KMS-11 (cell line): ENCODE results near the gene SECISBP2.

Experiments
- H2AFZ ChIP-seq: fragments of 200-600 bp; sonication (generic); 2 replicates; pipeline ENCODE4 v1.6.1; 2016; ENCODE audit warnings: antibody characterized with exemption, mixed run types, low read depth
- H3K27ac ChIP-seq: fragments of 200-600 bp; sonication (generic); 2 replicates; pipeline ENCODE4 v1.6.1; 2016; ENCODE audit warnings: mild to moderate bottlenecking, mixed run types
- H3K27me3 ChIP-seq: fragments of 200-600 bp; sonication (generic); 2 replicates; pipeline ENCODE4 v1.6.1; 2017; ENCODE audit warnings: mild to moderate bottlenecking, low read depth, mixed run types, moderate library complexity; ENCODE audit not compliant: insufficient read depth
- H3K36me3 ChIP-seq: fragments of 200-600 bp; sonication (generic); 2 replicates; pipeline ENCODE4 v1.6.1; 2017; ENCODE audit warnings: mild to moderate bottlenecking, mixed run types; ENCODE audit not compliant: insufficient read depth
- H3K4me1 ChIP-seq: fragments of 200-600 bp; sonication (generic); 2 replicates; pipeline ENCODE4 v1.6.1; 2016; ENCODE audit warnings: mild to moderate bottlenecking, low read depth, mixed run types; ENCODE audit not compliant: poor library complexity, severe bottlenecking
- H3K4me2 ChIP-seq: fragments of 200-600 bp; sonication (generic); 2 replicates; pipeline ENCODE4 v1.7.0; 2016; ENCODE audit warnings: mild to moderate bottlenecking, mixed run types
- H3K4me3 ChIP-seq: fragments of 200-600 bp; sonication (generic); IDR thresholded peaks from 2 replicates; pipeline ENCODE4 v1.6.1; 2017; ENCODE audit warnings: low read depth, low read length, mixed read lengths; ENCODE audit not compliant: insufficient read depth
- H3K79me2 ChIP-seq: fragments of 200-600 bp; sonication (generic); 2 replicates; pipeline ENCODE4 v1.6.1; 2016; ENCODE audit warnings: low read depth, mixed run types; ENCODE audit not compliant: insufficient read depth
- H3K9ac ChIP-seq: fragments of 200-600 bp; sonication (generic); 2 replicates; pipeline ENCODE4 v1.6.1; 2016; ENCODE audit warnings: mild to moderate bottlenecking, mixed run types
- H4K20me1 ChIP-seq: fragments of 200-600 bp; sonication (generic); 2 replicates; pipeline ENCODE4 v1.6.1; 2016; ENCODE audit warnings: mild to moderate bottlenecking, mixed run types; ENCODE audit not compliant: insufficient read depth
- TF ChIP-seq, protein P1 (sequence below): fragments of 200-600 bp; sonication (generic); conservative IDR thresholded peaks from 2 replicates; pipeline ENCODE4 v1.6.1; 2017; ENCODE audit warnings: low read depth, mild to moderate bottlenecking, antibody characterized with exemption, low read length, moderate library complexity, mixed read lengths

The SECISBP2 gene

DNA sequence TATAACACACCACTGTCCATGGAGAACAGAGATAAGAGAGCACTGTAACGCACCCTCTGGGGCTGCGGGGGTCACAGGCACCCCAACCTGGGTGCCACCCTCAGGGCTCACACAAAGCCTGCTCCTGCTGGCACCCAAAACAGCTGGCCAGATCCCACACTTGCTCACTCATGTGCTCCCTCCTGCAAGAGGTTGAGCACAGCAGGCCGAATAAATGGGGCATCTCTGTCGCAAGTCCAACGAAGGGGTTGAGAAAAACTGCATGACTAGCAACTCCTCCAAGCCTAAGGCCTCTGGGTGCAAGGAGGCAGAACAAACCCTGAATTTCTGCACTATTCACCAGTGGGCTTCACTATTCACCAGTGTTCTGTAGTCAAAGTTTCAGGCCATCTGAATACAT lies 80.3 kb downstream of the SECISBP2 start:
- TF ChIP-seq, protein P1, sequence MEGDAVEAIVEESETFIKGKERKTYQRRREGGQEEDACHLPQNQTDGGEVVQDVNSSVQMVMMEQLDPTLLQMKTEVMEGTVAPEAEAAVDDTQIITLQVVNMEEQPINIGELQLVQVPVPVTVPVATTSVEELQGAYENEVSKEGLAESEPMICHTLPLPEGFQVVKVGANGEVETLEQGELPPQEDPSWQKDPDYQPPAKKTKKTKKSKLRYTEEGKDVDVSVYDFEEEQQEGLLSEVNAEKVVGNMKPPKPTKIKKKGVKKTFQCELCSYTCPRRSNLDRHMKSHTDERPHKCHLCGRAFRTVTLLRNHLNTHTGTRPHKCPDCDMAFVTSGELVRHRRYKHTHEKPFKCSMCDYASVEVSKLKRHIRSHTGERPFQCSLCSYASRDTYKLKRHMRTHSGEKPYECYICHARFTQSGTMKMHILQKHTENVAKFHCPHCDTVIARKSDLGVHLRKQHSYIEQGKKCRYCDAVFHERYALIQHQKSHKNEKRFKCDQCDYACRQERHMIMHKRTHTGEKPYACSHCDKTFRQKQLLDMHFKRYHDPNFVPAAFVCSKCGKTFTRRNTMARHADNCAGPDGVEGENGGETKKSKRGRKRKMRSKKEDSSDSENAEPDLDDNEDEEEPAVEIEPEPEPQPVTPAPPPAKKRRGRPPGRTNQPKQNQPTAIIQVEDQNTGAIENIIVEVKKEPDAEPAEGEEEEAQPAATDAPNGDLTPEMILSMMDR = no peak
- Histone ChIP-seq H2AFZ (no peak overlapping the region), H3K79me2 (peaks cover 4% of the 10 kb centered on the region; the same call in 1 of the 2 replicates), H3K27ac (no peak overlapping the region), H3K36me3 (peaks cover 8% of the 10 kb centered on the region; the same call in 1 of the 2 replicates), H3K9ac (no peak overlapping the region), H3K4me3 (no peak overlapping the region), H3K27me3 (no peaks in the 10 kb centered on the region), H3K4me2 (no peak overlapping the region), H4K20me1 (no peaks in the 10 kb centered on the region), H3K4me1 (no peaks in the 10 kb centered on the region)

DNA sequence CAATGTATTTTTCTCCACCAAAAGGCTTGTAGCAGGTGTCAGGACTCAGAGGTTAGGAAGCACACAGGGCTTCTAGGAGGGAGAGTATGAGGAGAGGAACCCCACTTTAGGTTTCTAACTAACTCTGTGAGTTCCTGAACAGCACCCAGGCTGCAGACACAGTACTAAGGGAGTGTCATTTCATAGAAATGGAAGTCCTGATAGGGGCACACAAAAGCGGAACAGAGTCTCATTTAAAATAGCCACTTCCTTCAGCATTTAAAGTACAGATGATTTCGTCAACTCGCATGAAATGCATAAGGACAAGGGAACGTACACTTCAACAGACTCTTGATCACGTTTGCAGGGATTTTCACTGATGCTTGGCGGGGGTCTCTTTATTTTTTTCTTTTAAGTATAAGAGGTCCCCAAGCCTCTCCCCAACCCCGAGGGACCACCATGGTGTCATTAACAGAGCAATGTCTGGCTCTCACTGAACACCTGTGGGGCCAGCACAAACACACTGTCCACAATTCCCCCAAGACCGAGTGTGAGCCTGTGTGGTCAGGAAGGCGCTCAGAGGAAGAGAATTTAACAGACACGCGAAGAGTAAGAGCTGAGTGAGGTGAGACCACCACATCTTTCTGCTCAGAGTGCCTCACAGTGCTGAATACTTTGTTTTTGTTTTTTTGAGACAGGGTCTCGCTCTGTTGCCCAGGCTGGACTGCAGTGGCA lies 82.3 kb downstream of the SECISBP2 start:
- Histone ChIP-seq H2AFZ (no peak overlapping the region), H3K4me3 (no peak overlapping the region), H3K4me1 (no peaks in the 10 kb centered on the region), H3K27ac (no peak overlapping the region), H3K9ac (no peak overlapping the region), H3K4me2 (no peak overlapping the region), H4K20me1 (no peaks in the 10 kb centered on the region), H3K27me3 (no peaks in the 10 kb centered on the region), H3K36me3 (peaks cover 4% of the 10 kb centered on the region; the same call in 1 of the 2 replicates), H3K79me2 (no peaks in the 10 kb centered on the region)
- TF ChIP-seq, protein P1 = no peak

DNA sequence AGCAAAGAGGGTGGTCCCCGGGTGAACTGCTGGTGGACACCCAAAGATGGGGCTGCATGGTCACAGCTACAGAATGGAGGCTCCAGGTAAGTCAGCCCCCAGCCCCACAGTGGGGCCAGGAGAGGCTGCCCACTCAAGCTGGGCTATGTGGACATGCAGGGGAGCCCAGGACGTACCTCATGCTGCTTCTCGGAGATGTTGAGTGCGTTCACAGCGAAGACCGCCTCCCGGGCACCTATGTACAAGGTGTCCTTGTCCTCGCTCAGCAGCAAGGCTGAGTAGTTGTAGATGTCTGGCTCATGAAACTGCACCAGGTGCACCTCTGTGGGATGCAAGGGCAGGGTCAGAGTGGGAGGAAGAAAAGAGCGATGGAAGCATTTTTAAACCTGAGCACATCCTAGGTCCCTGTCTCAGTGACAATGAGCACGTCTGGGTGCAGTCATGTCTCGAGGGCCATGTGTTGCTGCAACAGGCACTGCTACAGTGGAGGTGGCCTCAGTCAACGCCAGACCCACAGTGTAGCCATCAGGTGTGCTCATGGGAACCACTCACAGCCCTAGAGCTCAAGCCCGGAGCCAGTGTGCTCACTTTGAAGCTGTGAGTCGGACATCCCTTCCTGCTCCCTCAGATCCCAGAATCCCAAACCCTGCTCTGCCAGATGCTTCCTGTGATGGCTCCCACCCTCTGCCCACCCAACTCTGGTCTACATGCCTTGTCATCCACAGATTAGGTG lies 84.6 kb downstream of the SECISBP2 start:
- Histone ChIP-seq H3K4me2 (no peak overlapping the region), H3K36me3 (peaks cover 4% of the 10 kb centered on the region; the same call in 1 of the 2 replicates), H3K4me1 (peaks cover 3% of the 10 kb centered on the region), H3K27ac (no peak overlapping the region), H2AFZ (no peak overlapping the region), H3K27me3 (no peaks in the 10 kb centered on the region), H3K79me2 (peaks cover 7% of the 10 kb centered on the region; the same call in 1 of the 2 replicates), H3K4me3 (no peak overlapping the region), H4K20me1 (no peaks in the 10 kb centered on the region), H3K9ac (no peak overlapping the region)
- TF ChIP-seq, protein P1 = no peak

DNA sequence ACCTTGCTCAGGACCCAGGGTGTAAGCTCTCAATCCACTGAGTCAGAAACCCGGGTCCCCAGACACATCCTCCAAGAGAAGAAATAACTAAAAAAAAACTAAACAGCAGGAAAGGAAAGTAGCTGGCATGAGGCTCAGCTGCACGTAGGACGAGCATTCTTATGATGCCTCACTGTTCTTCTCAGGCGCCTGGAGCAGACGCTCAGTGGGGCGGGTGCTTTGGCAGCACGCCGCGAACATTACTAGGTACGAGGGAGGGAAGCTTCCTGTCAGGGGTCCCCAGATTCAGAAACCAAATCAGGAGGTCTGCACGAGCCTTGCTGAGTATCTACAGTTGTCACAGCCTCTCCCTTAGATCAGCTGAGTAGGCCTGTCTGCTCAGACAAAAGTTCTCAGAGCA lies 85.8 kb downstream of the SECISBP2 start:
- TF ChIP-seq, protein P1 = no peak
- Histone ChIP-seq H3K9ac (no peak overlapping the region), H3K4me2 (no peak overlapping the region), H3K27ac (no peak overlapping the region), H4K20me1 (no peaks in the 10 kb centered on the region), H3K79me2 (peaks cover 14% of the 10 kb centered on the region; the same call in 1 of the 2 replicates), H3K36me3 (peaks cover under 1% of the 10 kb centered on the region; the same call in 1 of the 2 replicates), H3K4me3 (no peak overlapping the region), H3K27me3 (no peaks in the 10 kb centered on the region), H2AFZ (no peak overlapping the region), H3K4me1 (peaks cover 3% of the 10 kb centered on the region)
